ENCODE results near the gene KLF13.

Gene KLF13

GRCh38 chr15:31407851-31408250 is 81.2 kb downstream of the KLF13 start:
- DNase-seq = no peak

GRCh38 chr15:31408724-31409123 is 82.1 kb downstream of the KLF13 start:
- no peak for DNase-seq

- DNase-seq = no peak
Observed at GRCh38 chr15:31409171-31409570, 82.5 kb downstream of the KLF13 start.

GRCh38 chr15:31412824-31413223 is 86.2 kb downstream of the KLF13 start:
- DNase-seq = no peak

GRCh38 chr15:31415201-31415600 is 88.6 kb downstream of the KLF13 start:
- DNase-seq = no peak

- no peak for DNase-seq
Observed at GRCh38 chr15:31419820-31420219, 93.2 kb downstream of the KLF13 start.

GRCh38 chr15:31427411-31427810 is 100.8 kb downstream of the KLF13 start:
- DNase-seq = no peak
